GM18861 (cell line): ENCODE results near the gene MSH6.
"Not testable (repeated sequence)": the region's sequence is repeated elsewhere in the genome, so short reads cannot be mapped to it uniquely, and the experiment has no call there.

Experiments used
- ATAC-seq: cut with Tn5 transposase; IDR thresholded peaks from one replicate; pipeline ENCODE4 v1.9.1; 2021; ENCODE audit not compliant: unreplicated experiment

The MSH6 gene

DNA sequence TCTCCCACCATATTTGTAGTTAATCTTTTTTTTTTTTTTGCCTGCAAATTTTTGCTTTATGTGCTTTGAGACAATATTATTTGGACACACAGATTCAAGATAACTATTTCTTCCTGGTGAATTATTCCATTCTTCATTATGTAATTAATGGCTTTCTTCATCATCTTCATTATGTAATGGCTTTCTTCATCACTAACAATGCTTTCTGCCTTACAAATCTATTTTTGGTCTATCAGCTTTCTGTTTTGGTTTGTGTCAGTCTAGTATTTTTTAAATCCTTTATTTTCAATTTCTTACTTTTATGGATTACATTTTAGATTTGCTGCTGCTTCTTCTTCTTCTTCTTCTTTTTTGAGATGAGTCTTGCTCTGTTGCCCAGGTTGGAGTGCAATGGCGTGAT, 60.5 kb downstream of the MSH6 start:
- no peak for ATAC-seq

- ATAC-seq: no peak
Observed at GRCh38 chr2:47844162-47844561, 61.2 kb downstream of the MSH6 start.

- ATAC-seq: no peak
Observed at GRCh38 chr2:47849368-47849767, 66.4 kb downstream of the MSH6 start.

GRCh38 chr2:47850198-47850597, 67.3 kb downstream of the MSH6 start:
- no peak for ATAC-seq

DNA sequence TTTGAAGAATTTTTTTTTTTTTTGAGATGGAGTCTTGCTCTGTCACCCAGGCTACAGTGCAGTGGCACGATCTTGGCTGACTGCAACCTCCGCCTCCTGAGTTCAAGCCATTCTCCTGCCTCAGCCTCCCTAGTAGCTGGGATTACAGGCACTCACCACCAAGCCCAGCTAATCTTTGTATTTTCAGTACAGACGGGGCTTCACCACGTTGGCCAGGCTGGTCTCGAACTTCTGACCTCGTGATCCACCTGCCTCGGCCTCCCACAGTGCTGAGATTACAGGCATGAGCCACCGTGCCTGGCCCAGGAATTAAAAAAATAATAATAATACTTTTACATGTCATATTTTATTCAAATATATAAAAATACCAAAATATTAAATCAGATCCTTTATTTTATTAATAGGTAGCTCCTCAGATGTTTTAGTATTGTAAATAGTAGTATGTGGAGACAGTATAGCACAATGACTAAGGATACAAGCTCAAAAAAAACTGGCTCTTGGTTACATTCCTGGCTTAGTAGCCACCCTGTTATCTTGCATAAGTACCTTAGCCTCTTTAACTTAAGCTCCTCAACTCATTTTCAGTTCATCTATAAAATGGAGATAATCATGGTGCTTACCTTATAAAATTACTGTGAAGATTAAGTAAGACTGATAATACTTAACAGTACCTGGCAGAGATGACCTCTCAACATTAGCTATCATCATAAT, 70.3 kb downstream of the MSH6 start:
- ATAC-seq: not testable (repeated sequence)
